Hematopoietic multipotent progenitor cell treated with erythropoietin and hydrocortisone succinate and interleukin-3 and kit ligand, for 17 days (in vitro differentiated cells): ENCODE results near the gene IFNA5.

Experiments
- DNase-seq: peaks from one replicate; pipeline ENCODE4 v3.0.0-alpha.2; 2015; ENCODE audit warnings: low spot score

IFNA5 gene

DNA sequence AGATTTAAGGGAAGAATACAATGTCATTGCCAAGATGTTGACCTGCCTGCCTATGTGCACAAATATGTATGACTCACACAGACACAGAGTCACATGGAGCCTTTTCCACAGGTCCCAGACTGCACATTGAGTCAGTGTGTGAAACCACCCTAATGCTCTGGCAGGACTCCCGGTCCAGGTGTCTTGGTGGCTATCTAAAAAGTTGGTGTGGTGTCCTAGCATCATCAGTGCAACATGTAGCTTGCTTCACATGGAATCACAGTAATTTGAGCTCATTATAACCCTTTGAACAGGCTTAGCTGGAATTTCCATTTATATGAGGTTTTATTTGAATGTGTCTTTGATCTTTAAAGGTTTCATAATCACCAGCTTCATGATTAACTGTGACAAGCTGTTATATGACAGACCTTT lies 10.7 kb downstream of the IFNA5 start:
- DNase-seq = no peak

- no peak for DNase-seq
These were observed 15.3 kb downstream of the IFNA5 start for GRCh38 chr9:21289848-21290247.

DNA sequence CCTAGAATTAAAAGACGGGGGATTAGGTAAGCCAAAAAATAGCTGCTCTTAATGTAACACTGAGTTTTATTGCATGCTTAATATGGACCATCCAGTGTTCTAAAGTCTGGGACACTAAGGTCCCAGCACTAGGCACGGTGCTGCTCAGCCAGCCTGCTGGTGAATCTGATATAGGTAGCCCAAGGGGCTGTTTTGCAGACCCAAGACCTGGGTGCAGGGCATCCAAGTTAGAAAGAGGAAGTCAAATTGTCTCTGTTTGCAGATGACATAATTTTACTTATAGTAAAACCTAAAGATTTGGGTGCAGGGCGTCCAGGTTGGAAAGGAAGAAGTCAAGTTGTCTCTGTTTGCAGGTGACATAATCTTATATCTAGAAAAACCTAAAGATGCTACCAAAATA lies 17.8 kb downstream of the IFNA5 start:
- DNase-seq = no peak

- DNase-seq = no peak
These were observed 18.5 kb downstream of the IFNA5 start for GRCh38 chr9:21286659-21287058.

- no peak for DNase-seq
These were observed 19.0 kb downstream of the IFNA5 start for GRCh38 chr9:21286099-21286498.

DNA sequence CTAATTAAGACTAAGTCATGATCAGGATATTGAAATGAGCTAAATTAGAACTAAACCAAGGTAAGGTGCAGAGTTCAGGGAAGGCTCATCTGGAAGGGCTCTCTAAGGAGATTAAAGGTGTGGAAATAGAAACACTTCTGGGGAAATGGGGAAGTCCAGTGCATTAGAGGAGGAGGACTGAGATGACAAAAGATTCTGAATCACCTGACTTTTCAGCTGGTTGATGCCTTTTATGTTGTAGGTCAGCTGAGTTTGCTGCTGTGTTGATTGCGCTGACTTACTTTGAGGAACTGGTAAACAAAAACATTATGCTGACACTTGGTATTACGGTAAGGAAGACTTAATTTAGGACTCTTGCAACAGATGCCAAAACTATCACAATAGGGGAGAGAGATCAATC lies 23.8 kb downstream of the IFNA5 start:
- no peak for DNase-seq

DNA sequence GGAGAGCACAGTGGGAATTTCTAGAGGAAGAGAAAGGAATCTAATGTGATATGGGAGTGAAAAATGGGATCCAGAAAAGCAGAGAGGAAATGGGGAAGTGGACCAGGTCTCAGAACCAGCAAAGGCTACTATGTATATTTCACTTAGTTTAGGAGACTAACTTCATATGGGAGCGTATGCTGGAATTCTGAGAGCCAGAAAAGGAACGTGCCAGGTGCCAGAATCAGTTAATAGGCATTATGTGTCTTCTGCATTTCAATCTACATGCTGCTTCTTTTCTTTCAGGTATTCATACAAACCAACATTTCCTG lies 36.8 kb downstream of the IFNA5 start:
- no peak for DNase-seq

DNA sequence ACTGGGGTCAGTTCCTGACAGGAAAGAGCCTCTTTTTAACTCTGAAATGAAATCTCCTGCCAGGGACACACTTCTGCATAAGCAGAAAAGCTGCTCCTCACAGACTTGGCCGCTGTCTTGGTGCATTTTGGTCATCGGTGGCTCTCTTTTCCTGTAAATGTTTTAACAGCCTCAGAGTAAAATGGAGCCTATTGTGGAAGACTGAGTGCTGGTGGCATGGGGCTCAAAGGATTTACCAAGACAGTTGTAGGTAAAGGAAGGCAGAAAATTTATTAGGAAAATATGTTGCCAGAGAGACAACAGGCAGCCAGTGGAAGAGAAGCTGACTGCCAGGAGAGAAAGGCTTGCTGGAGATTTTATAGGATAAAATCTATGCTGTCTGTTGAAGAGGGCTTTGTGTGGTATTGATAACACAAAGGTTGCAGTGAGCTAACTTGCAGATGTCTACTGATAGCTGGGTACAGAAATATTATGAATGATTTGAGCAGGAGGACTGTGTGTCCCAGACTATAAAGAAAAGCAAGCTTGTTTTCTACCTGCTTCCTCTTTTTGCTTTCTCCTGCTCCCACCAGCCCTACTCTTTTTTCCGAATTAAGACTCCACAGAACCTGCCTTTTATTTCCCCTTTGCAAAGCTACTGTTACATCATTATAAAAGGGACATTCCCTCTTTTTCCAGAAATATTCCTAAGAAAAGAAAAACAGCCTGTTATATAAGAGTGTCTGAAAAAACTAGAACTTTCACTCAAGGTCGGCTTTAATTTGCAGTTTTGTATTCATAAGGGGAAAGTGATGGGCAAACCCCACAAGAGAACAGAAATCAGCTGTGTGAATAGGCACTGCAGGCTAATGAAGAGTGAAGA lies 37.4 kb downstream of the IFNA5 start:
- DNase-seq = no peak

DNA sequence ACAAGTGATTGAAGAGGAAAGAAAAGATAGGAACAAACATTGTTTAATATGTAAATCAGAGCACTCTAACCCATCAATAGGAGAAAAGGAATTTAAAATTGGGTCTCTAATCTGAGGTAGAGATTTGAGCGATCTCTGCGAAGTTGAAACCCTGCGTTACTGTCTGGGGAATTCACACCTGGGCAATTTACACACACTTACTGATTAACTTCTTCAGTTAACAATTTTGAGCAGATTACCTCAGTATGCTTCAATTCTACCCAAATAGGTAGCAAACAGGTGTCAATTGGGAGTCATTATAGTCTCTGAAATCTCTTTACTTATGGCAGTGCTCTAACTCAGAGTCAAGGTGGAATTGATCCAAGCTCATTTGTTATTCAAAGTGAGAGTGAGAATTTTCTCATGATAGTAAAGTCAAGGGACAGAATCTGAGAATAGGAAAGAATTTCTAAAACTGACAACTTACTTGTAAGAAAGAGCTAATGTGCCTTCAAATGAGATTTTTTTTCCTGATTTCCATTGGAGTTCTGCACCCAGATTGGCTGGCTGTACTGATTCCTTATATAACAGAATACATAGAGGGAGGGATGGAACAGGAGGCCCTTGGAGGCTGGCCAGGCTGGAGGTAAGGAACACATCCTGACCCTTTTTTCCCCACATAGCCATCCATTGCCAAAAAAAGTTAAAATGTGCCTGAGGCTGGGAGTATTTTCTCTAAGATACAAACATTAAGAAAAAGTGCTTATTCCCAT lies 38.2 kb downstream of the IFNA5 start:
- no peak for DNase-seq

- no peak for DNase-seq
These were observed 39.5 kb downstream of the IFNA5 start for GRCh38 chr9:21265421-21266189.

- no peak for DNase-seq
These were observed 49.4 kb downstream of the IFNA5 start for GRCh38 chr9:21255538-21256212.
